Measurements from ENCODE around the gene VCL.

DNA sequence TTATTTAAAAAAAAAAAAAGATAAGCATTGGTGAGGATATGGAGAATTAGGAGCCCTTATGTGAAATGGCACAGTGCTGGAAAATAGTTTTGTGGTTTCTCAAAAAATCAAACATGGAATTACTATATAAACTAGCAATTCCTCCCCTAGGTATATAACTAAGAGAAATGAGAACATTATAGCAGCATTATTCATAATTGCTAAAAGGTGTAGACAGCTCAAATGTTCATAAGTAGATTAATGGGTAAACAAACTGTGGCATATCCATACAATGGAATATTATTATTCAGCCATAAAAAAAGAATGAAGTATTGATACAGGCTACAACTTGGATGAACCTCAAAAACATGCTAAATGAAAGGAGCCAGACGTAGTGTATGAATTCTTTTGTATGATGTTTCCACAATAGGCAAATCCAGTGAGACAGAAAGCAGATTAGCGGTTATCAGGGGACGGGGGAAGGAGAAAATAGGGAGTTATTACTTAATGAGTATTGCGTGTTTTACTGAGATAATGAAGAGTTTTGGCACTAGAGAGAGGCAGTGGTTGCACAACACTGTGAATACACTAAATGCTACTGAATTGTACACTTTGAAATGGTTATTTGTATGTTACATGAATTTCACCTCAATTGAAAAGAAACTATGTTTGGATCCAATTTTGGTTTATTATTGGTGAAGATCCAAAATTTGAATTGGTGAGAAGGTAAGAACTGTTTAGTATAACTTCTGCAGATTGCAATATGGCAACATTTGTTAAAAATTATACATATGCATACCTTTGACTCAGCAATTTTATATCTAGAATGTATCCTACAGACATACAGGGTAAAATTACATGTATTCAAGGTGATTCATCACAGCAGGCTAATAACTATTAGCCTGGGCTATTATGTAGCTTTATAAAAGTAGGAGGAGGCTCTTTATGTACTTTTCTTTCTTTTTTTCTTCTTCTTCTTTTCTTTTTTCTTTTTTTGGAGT lies 69.7 kb downstream of the VCL start:
- TF ChIP-seq GATA3 (IDR thresholded peaks at IDR 0.05; ENCODE audit: low read depth, low read length) (no peak), GATA2 (IDR thresholded peaks at IDR 0.05; ENCODE audit: low read depth, low read length) (no peak)

Measured in SH-SY5Y (cell line).